ENCODE data around the gene FOLR3.
"Not testable (repeated sequence)": the region's sequence is repeated elsewhere in the genome, so short reads cannot be mapped to it uniquely, and the experiment has no call there.

FOLR3 gene

DNA sequence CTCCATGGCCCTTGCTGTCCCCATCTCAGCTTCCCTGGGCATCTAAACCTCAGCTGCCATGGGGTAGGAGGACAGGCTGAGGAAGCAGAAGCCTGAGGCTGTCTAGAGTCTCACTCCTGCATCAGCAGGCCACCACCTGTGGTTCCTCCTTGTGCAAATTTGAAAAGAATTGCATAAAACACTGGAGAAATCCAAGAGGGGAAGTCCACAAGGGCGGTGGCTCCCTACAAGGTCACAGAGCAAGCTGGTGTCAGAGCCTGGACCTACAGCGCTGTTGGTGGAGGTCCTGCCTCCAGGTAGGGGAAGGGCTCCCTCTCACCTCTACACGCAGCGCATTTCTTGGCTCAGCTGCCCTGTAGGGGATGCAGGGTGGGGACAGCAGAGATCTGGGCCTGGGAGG, at the start of gene FOLR3:
Gene FOLR3, plus strand, starts transcription at position 253 of the 400 bp plus-strand sequence. CDS start 228 bp downstream, outside the sequence.
- DNase-seq: not testable (repeated sequence)

DNA sequence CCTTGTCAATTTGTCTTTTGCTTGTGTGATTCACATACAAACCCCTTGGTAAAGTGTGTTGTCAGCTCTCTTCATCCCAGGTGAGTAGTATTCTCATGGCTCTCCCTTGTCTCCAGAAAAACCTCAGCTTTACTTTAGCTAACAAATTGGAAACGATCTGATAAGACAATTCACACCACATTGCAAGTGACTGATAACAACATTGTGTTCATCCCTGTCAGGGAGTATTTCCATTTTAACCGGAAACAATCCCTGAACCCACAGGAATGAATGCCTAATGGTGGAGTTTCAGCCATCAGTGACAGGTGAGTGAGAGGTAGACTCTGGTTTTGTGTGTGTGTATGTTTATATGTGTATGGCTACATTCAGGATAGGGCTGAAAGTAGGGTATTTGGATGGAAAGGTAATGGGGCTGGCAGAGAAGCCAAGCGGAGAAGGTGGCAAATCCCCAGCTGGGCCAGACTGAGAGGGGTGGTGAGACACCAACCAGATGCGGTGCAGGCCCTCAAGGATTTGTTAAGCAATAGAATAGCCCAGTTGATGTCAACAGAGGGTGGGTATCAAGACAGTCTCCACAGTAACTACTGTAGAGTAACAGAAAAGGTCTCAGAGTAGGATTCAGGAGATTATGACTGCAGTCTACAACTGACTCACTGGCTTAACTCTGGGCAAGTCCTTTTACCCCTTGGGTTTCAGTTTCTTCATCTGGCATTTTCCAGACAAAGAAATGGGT, 47.3 kb upstream of the FOLR3 start:
- DNase-seq: no peak

DNA sequence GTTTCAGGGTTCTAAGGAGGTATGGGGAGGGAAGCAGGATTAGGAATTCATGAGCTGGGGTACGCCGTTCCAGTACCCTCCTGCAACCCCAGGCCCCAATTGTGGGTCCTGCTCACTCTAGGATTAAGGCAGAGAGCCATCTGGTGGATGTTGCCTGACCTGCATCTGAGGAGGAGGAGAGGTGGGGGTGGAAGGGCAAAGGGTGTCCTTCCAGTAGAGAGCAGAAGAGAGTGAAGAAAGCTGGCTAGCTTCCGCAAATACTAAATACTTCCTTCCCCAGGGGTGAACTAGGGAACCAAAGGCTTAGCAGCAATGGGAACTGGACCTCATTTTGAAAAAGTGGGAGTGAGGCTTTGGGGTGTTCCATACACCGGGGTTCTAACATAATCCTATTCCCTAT, 44.2 kb upstream of the FOLR3 start:
- DNase-seq: peak; percentile 54 to 55

DNA sequence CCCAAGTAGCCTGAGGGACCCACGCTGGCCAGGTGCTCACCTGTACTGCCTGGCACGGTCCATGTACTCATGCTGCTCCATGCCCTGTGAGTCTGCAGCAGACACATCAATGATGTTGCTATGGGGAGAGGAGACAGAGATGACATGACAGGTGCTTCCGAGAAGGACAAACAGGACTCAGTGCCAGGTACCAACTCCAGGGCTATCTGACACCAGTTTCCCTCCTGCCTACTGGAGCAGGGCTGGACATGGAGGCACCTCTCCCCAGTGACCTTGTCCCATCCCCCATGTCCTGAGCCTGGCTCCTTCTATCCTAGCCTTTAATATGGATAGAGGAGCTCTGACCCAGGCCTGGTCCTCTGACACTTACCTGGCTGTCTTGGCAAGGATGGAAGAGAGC, 36.8 kb upstream of the FOLR3 start:
- no peak for DNase-seq

GRCh38 chr11:72100009-72100408, 35.5 kb upstream of the FOLR3 start:
- DNase-seq: no peak

- no peak for DNase-seq
Measured at GRCh38 chr11:72100462-72100861, 35.1 kb upstream of the FOLR3 start.

DNA sequence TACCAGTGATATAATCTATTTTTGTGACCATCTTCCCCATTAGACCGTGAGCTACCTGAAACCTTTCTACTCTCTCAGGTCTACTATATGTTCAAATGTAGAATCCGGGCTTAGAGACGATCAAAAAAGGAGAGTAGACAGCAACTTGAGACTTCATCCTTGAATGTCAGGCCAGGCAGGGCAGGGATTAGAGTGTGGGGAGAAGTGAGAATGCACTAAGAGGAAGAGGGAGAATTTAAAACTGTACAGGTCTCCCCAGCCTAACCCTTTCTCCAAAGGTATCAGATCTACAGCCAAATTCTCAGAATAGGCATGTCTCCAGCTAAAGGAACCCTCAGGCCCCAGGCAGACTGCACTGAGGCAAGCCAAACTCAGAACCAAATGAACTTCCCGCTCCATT, 33.4 kb upstream of the FOLR3 start:
- no peak for DNase-seq

DNA sequence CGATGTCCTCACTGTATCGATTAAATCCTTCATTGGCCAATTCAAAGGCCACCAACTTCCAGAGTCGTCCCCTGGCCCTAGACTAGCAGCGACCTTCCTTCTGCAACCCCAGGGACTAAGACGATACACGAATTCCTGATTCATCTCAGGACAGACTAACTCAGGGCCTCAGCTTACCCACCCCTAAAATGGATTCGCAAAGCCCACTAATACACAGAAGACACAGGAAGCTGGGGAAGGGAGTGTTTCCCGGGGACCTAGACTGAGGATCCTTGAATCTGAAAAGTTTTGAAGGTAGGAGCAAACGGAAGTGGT, 32.9 kb upstream of the FOLR3 start:
- no peak for DNase-seq

DNA sequence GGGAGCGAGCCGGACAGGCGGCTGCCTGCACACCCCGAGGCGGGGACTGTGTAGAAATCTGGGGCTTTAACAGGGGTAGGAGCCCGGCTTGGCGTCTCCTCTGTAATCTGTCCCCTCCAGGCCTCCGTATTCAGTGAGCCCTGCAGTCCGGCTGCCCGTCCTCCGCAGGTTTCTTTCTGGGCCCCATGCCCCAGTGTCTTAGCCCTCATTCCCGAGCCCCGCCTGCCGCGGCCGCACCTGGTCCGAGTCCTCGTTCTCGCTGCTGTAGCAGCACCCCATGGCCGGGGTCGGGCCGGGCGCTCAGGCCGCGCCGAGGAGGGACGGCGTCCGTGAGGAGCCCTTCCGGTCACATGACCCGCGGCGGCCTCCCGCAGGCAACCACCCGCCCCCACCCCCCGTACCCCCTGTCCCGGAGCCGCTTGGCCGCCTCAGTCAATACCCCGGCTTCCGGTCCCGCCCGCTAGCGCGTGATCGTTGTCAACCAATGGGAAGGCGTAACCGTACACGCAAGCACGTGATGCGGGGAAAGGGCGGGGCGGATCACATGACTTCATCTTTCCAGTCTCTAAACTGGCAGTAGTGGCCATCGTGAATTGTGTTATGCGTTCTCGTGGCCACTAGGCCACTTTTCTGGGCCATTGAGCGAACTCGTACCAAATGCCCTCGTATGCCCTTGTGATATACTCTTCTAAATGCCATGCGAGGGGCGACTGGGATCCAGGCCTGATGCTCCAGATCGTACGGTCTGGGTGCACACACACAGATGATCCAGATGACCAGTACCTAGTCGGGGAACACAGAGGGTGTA, 32.4 kb upstream of the FOLR3 start, which contains the start of gene LAMTOR1:
Gene LAMTOR1, minus strand, starts transcription at position 352 of the 808 bp plus-strand sequence. Its CDS starts 73 bp downstream, at position 279.
- peak; percentile 95 to 97 for DNase-seq

GRCh38 chr11:72103754-72104167, 31.8 kb upstream of the FOLR3 start:
- DNase-seq: no peak

- DNase-seq: no peak
Measured at GRCh38 chr11:72105888-72106287, 29.6 kb upstream of the FOLR3 start, which contains the start of gene TOMT. Gene TOMT (plus strand): TSS chr11:72105924. CDS start chr11:72105952, 28 bp downstream.

DNA sequence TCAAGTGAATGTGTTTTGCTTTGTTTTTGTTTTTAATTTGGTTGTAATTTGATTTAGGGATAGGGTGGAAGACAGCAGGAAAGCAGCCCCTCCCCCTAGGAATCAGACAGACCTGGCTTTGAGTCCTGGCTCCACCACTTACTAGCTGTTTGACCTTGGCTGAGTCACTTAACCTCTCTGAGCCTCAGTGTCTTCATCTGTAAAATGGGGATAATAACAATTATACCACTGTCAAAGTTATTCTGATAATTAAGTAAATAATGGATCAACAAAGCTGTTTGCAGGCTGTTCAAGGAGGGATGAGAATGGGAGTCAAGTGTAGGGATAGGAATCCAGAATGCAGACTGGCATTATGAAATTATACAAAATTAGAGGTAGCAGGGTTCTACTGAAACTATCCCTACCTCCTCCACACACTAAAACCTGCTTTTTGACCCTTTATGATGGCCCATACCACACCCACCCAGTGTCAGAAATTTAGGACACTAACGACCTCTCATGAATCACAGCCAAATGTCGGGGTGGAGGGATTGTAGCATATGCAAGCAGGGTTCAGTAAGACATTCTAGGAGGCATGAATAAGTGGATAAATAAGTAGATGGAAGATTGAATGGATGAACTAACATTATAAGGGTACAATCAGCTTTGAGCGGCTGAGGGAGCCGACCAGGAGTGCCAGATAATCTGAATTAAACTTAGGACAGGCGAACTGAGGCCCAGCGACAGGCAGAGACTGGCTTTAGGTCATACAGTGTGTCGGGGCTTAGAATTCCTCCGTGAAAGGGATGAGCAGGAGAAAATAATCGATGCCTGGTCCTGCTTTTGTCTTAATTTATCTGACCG, 24.0 kb upstream of the FOLR3 start:
- no peak for DNase-seq

GRCh38 chr11:72112143-72112977, 23.2 kb upstream of the FOLR3 start, which contains the start of gene ANAPC15:
Gene ANAPC15 (minus strand): TSS chr11:72112695. CDS start chr11:72111276, 1,419 bp downstream.
- peak; percentile 94 to 99 for DNase-seq

DNA sequence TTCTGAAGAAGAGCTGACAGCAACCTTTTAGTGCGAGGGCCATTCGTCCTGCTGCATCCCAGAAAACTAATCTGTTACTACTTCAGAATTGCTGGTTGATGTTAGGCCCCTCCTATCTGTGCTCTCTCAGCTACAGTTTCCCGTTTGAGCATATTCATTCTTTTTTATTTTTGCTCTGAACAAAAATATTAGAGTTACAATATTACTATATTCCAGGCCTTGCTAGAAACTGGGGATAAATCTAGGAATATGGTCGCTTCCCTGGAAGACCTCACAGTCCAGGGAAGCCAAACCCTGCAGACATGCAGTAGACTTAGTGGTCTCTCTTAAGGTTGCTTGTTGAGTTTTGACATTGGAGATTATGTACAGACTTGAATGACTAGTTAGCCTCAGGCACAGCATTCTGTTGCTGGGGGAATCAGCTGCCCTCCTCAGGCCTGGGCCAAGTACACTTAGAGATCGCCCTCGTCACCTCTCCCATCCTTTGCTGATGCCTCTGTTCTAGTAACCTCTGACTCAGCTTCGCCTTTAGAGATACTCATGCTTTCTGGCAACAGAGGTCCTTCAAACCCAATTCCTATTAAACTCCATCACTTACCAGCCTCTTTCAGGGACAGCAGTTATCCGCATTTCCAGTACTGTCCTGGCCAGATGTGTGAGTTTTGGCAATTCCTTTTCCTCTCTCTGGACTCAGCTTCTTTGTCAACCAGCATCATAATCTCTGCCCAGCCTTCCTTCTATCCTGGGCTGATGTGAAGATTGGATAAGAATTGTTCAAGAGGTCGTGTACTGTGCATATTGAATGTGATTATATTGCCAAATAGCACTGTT, 22.3 kb upstream of the FOLR3 start:
- no peak for DNase-seq

DNA sequence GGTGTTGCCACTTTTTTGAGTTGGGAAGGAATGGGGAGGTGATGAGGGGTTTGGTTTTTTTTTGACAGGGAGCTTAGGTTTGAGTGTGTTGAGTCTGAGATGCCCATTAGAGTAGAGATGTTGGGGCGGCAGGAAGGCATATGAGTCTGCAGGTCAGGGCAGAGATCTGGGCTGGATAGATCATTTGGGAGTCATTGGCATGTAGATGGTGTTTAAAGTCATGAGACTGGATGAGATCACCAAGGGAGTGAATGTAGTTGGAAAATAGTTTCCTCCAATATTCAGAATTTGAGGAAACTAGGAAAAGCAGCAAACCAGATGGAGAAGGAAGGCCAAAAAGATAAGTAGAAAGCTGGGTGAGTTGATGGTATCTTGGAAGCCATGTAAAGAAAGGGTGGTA, 21.0 kb upstream of the FOLR3 start:
- DNase-seq: no peak

- no peak for DNase-seq
Measured at GRCh38 chr11:72116019-72116755, 19.3 kb upstream of the FOLR3 start.

DNA sequence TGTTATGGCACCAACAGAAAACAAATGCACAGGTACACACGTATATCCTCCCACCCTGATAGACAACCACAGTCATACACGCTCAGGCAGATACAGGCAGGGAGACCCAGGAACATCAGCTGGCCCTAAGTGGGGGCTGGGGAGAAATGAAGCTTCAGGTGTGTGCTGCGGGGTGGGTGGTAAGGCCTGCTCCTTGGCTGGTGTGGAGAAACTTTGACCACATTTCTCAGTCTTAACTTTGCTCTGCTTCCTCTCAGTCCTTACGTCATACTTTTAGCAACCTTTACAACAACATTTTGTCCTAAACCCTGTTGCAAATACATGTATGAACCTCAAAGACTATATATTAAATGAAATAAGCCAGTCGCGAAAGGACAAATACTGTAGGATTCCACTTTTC, 16.3 kb upstream of the FOLR3 start:
- DNase-seq: no peak

GRCh38 chr11:72120930-72121329, 14.6 kb upstream of the FOLR3 start:
- DNase-seq: no peak

GRCh38 chr11:72122607-72123006, 12.9 kb upstream of the FOLR3 start:
- no peak for DNase-seq

DNA sequence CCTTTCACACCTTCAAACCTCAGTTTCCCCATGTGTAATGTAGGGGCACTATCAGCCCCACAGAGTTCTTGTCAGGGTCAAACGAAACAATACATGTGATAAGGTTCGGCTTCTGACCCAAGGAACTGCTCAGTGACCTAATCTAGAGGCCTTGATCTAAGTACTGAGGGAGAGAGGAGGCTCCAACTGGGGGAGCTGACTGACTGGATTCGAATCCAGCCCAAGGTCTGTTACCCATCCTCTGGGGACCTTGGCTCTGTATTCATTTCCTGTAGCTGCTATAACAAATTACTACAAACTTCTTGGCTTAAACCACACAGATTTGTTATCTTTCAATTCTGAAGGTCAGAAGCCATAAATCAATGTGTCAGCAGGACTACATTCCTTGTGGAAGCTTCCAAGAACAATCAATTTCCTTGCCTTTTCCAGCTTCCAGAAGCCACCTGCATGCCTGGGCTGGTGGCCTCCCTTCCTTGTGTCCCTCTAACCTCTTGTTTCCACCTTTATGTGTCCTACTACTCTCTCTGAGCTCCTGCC, 12.3 kb upstream of the FOLR3 start:
- no peak for DNase-seq
